GM18951 (cell line): ENCODE data around the gene TRABD2B.

Experiments used
- POLR2A ChIP-seq: IDR thresholded peaks from 4 replicates; pipeline ENCODE4 v1.6.1; 2011; ENCODE audit warnings: mild to moderate bottlenecking; ENCODE audit not compliant: insufficient read length, insufficient read depth; ENCODE audit errors: extremely low read depth
- in situ Hi-C: fragments of 300-500 bp; cut with MboI; formaldehyde crosslinking; loops from one replicate; pipeline ENCODE4 v1.12.0; 2022; ENCODE audit warnings: low sequenced_read_pairs, mixed read lengths, inconsistent platforms; ENCODE audit not compliant: unreplicated experiment

Gene TRABD2B

GRCh38 chr1:47993881-47994625 is 3.1 kb downstream of the TRABD2B start:
- in situ Hi-C loops: loop anchor here (5.0 kb wide), 1 partner anchor 67 kb away; no protein-coding TSS in a partner anchor
- no peak for TF ChIP-seq POLR2A

GRCh38 chr1:47993416-47993740 is 3.8 kb downstream of the TRABD2B start:
- in situ Hi-C loops: loop anchor here (5.0 kb wide), 1 partner anchor 66 kb away; no protein-coding TSS in a partner anchor
- TF ChIP-seq POLR2A: no peak

DNA sequence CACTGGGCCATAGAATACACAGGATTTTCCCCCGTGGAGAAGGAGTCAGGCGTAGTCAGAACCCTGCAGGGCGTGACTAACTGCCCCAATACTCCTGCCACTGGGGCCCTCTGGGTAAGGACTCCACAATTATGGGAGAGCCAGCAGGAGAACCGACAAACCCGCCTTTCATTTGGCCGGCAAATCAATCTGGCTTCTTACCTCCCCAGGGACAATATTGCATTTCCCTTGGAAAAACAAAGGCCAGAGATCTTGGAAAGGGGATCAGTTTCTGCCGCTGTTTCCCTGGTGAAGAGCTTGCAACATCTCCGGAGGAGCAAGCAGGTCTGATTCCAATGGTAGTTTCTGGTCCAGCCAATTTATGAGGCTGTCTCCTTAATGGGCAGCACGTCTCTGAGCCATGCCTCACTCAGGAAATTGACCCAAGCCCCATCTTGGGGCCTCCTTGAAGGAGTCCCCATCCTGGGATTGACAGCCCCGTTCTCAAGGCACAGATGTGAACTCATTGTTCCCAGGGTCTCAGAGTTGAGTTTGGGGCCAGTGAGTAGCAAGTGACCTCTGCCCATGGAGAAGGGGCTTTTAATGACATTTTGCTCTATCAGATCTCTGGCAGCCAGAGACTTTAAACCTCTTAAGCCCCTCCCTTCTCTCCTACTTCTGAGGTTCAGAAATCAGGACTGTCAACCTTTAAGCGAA is 4.3 kb downstream of the TRABD2B start:
- no peak for TF ChIP-seq POLR2A
- in situ Hi-C loops: loop anchor here (5.0 kb wide), 1 partner anchor 66 kb away; no protein-coding TSS in a partner anchor

DNA sequence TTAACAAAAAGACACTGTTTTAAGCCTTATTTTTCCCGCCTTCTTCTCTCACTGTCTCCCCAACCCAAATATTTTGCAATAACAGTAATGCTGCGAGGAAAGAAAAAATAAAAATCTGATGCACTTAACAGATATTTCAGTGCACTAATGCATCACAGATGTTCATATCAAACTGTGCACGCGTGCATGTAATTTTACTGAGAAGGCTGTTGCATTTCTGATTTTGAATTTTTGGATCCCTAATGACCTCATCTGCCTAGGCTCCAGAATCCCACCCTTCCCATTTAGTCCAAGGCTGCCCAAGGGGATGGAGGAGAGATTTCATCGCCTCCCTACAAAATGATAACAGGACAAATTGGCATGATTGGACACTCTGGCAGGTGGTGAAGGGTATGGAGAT is 5.5 kb downstream of the TRABD2B start:
- no peak for TF ChIP-seq POLR2A
- in situ Hi-C loops: loop anchor here (5.0 kb wide), 1 partner anchor 64 kb away; no protein-coding TSS in a partner anchor

DNA sequence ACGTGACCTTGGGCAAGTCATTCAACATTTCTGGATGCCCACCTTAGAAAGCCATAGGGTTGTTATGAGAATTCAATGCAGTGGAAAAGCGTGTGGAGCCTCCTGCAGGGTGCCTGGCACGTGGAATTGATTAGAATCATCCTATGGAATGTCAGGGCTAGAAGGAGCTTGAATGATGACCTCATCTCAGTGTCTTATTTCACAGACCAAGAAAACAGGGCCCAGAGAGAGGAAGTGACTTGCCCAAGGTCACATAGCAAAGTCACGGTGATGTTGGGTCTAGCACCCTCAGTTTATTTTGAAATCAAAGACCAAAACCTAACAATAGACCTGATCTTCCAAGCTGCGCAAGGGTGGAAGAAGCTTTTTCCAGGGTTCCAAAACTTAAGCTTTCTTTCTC is 6.0 kb downstream of the TRABD2B start:
- TF ChIP-seq POLR2A: no peak
- in situ Hi-C loops: loop anchor here (5.0 kb wide), 1 partner anchor 64 kb away; no protein-coding TSS in a partner anchor

DNA sequence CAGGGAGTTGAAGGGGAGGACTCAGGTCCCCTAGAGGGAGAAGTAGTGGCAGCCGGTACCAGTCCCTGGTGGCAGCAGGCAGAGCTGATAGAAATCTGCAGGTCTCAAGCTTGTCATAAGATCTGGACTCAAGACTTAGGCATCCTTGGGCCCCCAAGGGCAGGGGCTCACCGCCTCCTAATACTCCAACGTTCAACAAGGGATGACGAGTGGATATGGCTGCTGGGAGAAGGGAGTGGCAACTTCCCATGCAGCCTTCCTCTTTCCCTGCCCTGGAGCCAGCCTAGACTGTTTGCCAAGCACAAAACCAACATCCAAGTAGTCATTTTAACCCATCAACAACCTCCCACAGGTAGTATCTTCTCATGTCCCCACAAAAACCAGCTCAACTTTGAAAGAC is 6.9 kb downstream of the TRABD2B start:
- in situ Hi-C loops: loop anchor here (5.0 kb wide), 1 partner anchor 63 kb away; no protein-coding TSS in a partner anchor

DNA sequence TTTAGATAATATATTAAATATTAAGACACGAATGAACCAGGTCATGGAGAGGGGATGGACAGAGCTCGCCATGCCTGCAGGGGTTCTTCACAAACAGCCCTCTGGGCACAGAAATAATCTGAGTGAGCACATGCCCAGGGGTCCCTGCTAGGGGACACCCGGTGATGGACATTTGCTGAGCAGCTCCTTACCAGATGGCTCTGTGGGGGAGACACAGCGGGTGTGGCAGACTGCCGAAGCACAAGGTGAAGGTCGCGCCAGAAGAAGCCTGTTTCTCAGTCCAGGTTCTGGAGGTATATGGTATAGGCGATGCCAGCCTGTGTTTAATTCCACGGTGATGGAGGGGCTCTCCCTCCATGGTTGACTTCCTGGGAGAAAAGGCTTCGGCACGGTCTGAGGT is 9.6 kb downstream of the TRABD2B start:
- TF ChIP-seq POLR2A: no peak
- in situ Hi-C loops: no loop called here

More for the DNA sequence above, 6.9 kb downstream of the TRABD2B start:
- TF ChIP-seq POLR2A: no peak

GRCh38 chr1:47986761-47987200 is 10.4 kb downstream of the TRABD2B start:
- no peak for TF ChIP-seq POLR2A
- in situ Hi-C loops: no loop called here

DNA sequence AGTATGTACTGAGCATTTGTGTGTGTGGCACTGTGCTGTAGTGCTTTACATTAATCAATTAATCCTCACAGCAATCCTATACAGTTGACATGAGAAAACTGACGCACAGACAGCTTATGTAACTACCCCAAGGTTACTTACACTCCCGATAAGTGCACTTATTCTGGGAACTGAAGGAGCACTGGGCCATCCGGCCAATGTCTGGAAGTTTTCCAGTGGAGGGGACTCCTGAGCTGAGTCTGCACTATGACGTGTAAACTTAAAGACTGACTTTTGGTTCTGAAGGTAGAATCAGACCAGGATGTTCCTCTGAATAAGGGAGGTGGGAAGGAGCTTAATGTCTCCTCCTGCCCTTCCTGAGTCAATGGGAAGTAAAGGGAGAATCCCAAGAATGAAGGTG is 12.2 kb downstream of the TRABD2B start:
- TF ChIP-seq POLR2A: no peak
- in situ Hi-C loops: no loop called here

- in situ Hi-C loops: no loop called here
Measured at GRCh38 chr1:47984175-47984789, 12.9 kb downstream of the TRABD2B start.

DNA sequence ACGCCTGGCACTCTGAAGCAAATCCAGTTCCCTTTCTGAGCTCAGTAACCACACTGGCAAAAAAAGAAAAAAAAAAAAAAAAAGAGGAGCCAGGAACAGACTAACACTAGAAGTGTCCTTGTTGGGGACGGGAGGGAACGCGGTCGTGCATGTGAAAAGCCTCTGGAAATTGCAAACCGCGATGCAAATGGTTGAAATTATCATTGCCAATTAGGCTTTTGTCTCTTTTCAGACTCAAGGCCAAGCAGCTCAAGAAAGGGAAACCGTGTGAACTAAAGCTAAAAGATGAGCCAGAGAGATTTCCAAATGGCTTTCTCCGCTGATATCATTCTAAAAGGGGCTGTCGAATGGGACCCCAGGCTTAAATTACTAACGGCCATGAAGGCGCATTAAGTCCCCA is 13.5 kb downstream of the TRABD2B start:
- TF ChIP-seq POLR2A: no peak
- in situ Hi-C loops: no loop called here

More at GRCh38 chr1:47984175-47984789, 12.9 kb downstream of the TRABD2B start:
- TF ChIP-seq POLR2A: no peak

DNA sequence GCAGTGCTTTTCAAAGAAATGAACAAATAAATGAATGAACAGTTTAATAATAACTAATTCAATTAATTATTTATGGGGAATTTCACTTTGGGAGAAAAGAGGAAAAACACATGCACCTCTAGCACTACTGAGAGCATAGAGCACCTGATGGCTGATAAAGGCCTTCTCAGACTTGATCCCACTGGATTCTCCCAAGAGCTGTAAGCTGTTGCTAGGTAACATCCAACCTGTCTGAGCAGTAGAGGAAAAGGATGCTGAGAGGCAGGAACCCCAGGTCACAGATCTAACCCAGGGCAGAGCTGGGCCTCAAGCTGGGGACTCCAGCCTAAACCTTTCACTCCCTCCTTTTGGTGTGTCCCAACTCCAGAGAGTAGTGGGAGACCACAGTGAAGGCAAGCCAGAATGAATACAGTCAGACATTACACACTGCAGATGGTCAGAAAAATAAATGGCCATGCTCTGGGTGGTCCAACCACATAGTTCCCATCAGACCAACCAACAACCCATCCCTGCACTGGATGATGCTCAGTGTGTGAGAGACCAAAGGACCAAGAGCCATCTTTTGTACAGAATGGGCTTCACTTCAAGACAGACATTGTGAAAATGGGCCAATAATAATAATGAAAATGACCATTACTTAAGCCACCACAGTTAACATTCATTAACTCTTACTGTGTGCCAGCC is 15.4 kb downstream of the TRABD2B start:
- in situ Hi-C loops: no loop called here
- TF ChIP-seq POLR2A: no peak

- in situ Hi-C loops: no loop called here
- TF ChIP-seq POLR2A: no peak
Measured at GRCh38 chr1:47980501-47980900, 16.7 kb downstream of the TRABD2B start.

DNA sequence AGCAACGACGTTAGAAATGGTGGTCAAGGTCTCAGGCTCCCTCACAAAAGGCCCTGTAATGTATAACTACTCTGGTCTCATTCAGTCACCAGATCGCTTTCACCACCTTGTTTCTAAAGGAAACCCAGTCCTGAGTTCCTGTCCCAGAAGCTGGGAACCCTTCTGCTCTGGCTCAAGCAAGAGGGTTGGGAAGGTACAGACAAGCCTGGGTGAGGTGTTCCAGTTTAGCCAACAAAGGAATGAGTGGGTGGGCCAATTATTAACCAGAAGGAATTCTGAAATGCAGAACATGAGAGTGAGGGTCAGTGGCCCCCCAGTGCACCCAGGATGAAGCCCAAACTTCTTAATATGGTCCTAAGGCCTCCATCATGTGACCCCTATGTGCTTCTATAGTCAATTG is 17.5 kb downstream of the TRABD2B start:
- in situ Hi-C loops: no loop called here
- TF ChIP-seq POLR2A: no peak
